Measurements from ENCODE around the gene ZBTB38. TPM values are rescaled to one million over a fixed set of nuclear protein-coding genes. Genes with fewer than 3 reads are reported as not detected.
A peak's percentile ranks its signal among the peaks of the same experiment; 100 is the strongest.

ZBTB38 gene
- total RNA-seq, 4 donors from 2014 or later: 160 to 415 (median 232) TPM

GRCh38 chr3:141400073-141400971 is 32.0 kb downstream of the ZBTB38 start:
- Histone ChIP-seq H3K4me3 (no peak overlapping the region), H3K27ac (peak overlapping the region; percentile 92 to 99 (median 96)), H3K27me3 (no peaks in the 10 kb centered on the region), H3K9me3 (no peaks in the 10 kb centered on the region), H3K4me1 (peaks cover 17 to 28% of the 10 kb centered on the region in 2 donors), H3K36me3 (peaks cover 0 to 30% of the 10 kb centered on the region in 2 donors)
- in situ Hi-C loops (cut with MboI; ENCODE audit: low sequenced_read_pairs in 4 of 4) (loop anchor here in 1 of 4 donors (25.0 kb wide), 1 partner anchor 463 kb away; the partner anchor contains the start of gene SLC25A36), intact Hi-C loops (cut with DNase I; ENCODE audit: low total_unique reads) (loop anchor here (5.0 kb wide), 1 partner anchor 42 kb away; no protein-coding TSS in a partner anchor)
- ATAC-seq (no peak), DNase-seq (no peak)
- no peak for TF ChIP-seq CTCF (IDR thresholded peaks at IDR 0.05 in 4 of 5, conservative IDR thresholded peaks at IDR 0.05 in 1 of 5)
- no peak for TF ChIP-seq POLR2A (IDR thresholded peaks at IDR 0.05)

DNA sequence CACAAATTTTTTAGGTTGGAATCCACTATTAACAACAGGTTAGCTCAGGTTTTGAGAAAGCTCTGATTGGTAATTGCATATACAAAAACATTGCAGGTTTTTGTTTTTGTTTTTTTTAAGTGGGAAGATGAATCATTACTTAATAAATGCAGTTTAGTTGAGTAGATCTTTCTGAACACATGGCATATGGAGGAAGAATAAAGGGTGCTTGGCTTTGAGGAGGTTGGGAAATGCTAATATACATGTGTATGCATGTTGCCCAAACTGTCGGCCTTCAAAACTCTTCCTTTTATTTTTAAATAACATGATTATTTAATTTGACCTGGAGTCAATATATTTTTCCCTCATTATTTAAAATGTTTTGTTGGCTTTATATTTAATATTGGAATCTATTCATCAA is 32.8 kb downstream of the ZBTB38 start:
- Histone ChIP-seq H3K27me3 (no peaks in the 10 kb centered on the region), H3K4me3 (peak overlapping the region in 1 of 4 donors; percentile 68), H3K9me3 (no peaks in the 10 kb centered on the region), H3K27ac (peak overlapping the region; percentile 92 to 99 (median 96)), H3K36me3 (peaks cover 0 to 32% of the 10 kb centered on the region in 2 donors), H3K4me1 (peaks cover 22 to 28% of the 10 kb centered on the region in 2 donors)
- ATAC-seq (no peak), DNase-seq (no peak)
- in situ Hi-C loops (cut with MboI; ENCODE audit: low sequenced_read_pairs in 4 of 4): loop anchor here in 1 of 4 donors (25.0 kb wide), 1 partner anchor 464 kb away; the partner anchor contains the start of gene SLC25A36
- TF ChIP-seq CTCF (IDR thresholded peaks at IDR 0.05 in 4 of 5, conservative IDR thresholded peaks at IDR 0.05 in 1 of 5): no peak
- intact Hi-C loops (cut with DNase I; ENCODE audit: low total_unique reads): loop anchor here (5.0 kb wide), 1 partner anchor 41 kb away; no protein-coding TSS in a partner anchor

DNA sequence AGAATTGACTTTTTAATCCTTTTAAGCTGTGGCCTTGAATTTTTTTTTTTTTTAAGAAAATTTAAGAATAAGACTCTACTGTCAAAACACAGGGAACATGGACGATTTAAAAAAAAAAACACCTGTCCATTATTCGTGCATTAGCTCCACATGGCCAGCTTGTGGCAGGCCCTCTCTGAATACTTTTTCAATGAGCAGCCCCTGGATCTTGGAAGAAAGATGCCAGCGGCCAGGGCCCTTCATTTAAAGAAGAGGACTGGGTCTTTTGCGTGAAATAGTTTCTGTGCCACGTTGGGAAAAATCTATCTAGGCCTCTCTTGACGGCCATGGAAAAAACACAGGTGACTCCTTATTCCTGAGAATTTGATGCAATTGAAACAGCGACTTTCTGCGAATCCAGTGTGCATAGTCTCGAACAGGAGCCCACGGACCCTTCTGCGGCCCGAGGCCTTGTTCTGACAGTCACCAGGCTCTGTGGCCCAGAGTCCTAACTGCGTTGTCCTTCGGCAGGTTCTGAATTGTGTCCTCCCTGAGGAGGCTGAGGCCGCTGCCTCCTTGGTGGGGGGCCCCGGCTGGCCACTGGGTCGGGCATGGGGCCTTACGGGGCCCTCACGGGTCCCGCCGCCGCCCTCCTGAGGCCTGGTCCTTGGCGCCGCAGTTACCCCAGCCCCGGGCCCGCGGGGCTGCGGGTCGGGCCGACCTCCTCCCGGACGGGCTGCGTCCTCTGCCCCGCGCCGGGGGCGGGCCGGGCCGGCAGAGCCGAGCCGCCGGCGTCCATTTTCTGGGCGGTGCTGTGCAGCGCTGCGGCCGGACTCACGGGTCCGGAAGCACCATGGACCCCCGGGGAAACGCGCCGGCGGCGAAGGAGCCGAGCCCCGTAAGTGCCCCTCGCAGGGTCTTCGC is 33.5 kb downstream of the ZBTB38 start:
- peaks cover 29 to 35% of the 10 kb centered on the region in 2 donors for H3K4me1 ChIP-seq
- TF ChIP-seq CTCF (IDR thresholded peaks at IDR 0.05 in 4 of 5, conservative IDR thresholded peaks at IDR 0.05 in 1 of 5) (peak in 1 of 5 experiments; percentile 31), POLR2A (IDR thresholded peaks at IDR 0.05) (no peak)
- ATAC-seq (peak; percentile 67 to 71), DNase-seq (peak in 1 of 2 donors; percentile 37)
- no peaks in the 10 kb centered on the region for H3K9me3 ChIP-seq
- H3K4me3 ChIP-seq: peak overlapping the region; percentile 53 to 70 (median 68)
- in situ Hi-C loops (cut with MboI; ENCODE audit: low sequenced_read_pairs in 4 of 4) (loop anchor here in 1 of 4 donors (25.0 kb wide), 1 partner anchor 465 kb away; the partner anchor contains the start of gene SLC25A36), intact Hi-C loops (cut with DNase I; ENCODE audit: low total_unique reads) (loop anchor here (5.0 kb wide), 1 partner anchor 40 kb away; no protein-coding TSS in a partner anchor)
- peak overlapping the region; percentile 92 to 99 (median 96) for H3K27ac ChIP-seq
- peaks cover 0 to 27% of the 10 kb centered on the region in 2 donors for H3K36me3 ChIP-seq
- no peaks in the 10 kb centered on the region for H3K27me3 ChIP-seq

DNA sequence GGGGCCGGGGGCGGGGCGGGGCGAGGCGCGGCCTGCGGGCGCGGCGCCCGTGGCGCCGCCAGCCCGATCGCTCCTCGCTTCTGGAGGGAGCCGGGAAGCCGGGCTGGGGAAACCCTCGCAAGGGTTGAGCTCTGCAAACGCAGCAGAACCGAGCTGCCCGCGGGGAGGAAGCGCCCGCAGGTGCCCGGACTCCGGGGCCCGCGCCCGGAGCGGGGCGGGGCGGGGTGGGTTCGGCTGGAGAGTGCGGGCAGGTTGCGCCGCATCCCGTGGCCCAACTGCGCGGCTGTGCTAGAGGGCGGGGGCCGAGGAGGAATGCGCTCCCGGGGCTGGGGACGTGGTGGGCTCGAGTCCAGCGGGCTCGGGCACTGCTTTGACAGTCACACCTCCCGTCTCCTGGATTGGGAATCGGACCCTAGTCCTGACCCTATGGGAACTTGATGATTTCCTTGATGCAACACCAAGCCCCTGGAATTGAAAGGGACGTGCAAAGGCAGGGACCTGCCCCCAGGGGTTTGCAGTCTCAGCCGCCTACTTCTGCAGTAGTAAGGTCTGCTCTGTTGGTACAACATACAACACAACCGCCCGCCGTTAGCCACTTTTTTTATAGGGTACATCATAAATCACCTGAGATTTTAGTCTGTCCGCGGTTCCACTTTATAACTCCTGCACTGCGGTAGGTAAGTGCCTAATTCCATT is 34.3 kb downstream of the ZBTB38 start:
- H3K27me3 ChIP-seq: no peaks in the 10 kb centered on the region
- H3K4me3 ChIP-seq: peak overlapping the region; percentile 53 to 70 (median 68)
- H3K36me3 ChIP-seq: peaks cover 0 to 20% of the 10 kb centered on the region in 2 donors
- intact Hi-C loops (cut with DNase I; ENCODE audit: low total_unique reads): loop anchor here (5.0 kb wide), 1 partner anchor 40 kb away; no protein-coding TSS in a partner anchor
- peak overlapping the region; percentile 92 to 99 (median 96) for H3K27ac ChIP-seq
- DNase-seq (peak; percentile 47 to 71), ATAC-seq (peak; percentile 70 to 71)
- no peaks in the 10 kb centered on the region for H3K9me3 ChIP-seq
- TF ChIP-seq CTCF (IDR thresholded peaks at IDR 0.05 in 4 of 5, conservative IDR thresholded peaks at IDR 0.05 in 1 of 5) (peak in 1 of 5 experiments; percentile 33), POLR2A (IDR thresholded peaks at IDR 0.05) (peak; percentile 55 to 75)
- peaks cover 37 to 39% of the 10 kb centered on the region in 2 donors for H3K4me1 ChIP-seq
- in situ Hi-C loops (cut with MboI; ENCODE audit: low sequenced_read_pairs in 4 of 4): loop anchor here in 1 of 4 donors (25.0 kb wide), 1 partner anchor 465 kb away; the partner anchor contains the start of gene SLC25A36
